LNCAP (cell line): Measurements from ENCODE around the gene OARD1.

Experiments used
- TF ChIP-seq, protein P1 (sequence below): fragments of 450-650 bp; IDR thresholded peaks from 2 replicates; pipeline ENCODE4 v1.5.1; 2017; ENCODE audit warnings: mild to moderate bottlenecking

OARD1 gene

DNA sequence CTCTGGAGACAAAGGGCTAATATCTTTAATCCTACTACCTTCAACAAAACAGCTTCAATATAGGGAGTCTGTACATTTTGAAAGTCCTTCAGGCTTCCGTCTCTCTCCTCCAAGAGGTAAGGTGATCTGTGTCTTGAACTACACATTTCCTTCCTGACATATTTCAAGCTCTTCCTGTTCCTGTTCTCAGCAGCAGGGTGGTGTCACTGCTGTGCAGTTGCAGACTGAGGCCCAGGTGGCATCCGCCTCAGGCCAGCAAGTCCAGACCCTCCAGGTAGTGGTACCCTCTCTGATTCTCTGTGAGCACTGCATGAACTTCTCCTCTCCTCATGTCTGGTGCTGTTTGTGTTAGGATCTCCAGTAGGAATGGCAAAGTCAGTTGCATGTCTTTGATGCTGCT lies 8.5 kb upstream of the OARD1 start:
- TF ChIP-seq, protein P1, sequence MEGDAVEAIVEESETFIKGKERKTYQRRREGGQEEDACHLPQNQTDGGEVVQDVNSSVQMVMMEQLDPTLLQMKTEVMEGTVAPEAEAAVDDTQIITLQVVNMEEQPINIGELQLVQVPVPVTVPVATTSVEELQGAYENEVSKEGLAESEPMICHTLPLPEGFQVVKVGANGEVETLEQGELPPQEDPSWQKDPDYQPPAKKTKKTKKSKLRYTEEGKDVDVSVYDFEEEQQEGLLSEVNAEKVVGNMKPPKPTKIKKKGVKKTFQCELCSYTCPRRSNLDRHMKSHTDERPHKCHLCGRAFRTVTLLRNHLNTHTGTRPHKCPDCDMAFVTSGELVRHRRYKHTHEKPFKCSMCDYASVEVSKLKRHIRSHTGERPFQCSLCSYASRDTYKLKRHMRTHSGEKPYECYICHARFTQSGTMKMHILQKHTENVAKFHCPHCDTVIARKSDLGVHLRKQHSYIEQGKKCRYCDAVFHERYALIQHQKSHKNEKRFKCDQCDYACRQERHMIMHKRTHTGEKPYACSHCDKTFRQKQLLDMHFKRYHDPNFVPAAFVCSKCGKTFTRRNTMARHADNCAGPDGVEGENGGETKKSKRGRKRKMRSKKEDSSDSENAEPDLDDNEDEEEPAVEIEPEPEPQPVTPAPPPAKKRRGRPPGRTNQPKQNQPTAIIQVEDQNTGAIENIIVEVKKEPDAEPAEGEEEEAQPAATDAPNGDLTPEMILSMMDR: no peak

DNA sequence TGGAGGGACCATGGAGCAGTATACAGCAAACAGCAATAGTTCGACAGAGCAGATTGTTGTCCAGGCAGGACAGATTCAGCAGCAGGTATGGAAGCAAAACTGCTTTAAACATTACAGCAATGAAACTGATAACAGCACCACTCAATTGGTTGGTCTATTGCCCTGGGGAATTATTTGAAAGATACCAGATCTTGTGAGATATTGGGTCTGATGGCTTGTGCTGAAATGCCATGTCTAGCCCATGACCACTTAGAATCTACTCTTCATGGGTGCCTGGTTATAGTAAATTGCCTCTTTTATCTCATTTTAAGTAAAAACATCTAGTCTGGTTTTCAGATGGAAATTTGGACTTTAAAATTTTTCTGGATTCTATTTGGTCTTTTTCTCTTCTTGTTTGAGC lies 6.9 kb upstream of the OARD1 start:
- TF ChIP-seq, protein P1: no peak

DNA sequence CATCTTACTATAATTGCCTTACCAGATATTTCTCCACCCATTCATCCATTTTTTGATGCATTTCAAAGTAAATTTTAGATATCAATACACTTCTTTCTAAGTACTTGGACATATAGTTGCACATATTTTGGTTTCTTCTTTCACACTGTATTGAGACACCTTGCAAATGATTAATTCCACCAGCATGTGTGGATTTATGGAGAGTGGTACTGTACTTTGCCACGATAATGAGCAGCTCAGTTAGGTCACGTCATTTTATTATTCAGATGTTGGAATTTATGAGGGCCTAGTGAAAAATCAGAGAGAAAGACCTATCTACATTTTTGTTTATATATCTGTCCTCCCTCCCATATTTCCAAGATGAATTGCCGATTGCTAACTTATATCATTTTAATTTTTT lies 5.9 kb upstream of the OARD1 start:
- TF ChIP-seq, protein P1: no peak

DNA sequence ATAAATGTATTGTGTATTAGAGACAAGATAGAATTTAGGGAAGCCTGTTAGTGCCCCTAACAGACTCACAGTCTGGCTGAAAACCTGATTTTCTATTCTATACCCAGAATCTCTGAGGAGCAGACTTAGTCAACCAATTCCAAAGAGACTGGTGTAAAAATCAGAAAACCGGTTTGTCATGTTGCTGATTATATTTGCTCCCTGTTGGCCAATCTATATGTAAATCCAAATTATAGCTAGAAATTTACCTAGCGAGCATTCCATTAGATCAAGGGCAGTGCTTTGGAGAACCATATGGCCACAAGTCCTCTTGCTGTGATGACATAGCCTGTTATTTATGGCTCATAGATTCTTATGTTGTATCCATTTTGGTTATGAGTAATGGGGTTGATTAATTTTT lies 5.4 kb upstream of the OARD1 start:
- TF ChIP-seq, protein P1: no peak

DNA sequence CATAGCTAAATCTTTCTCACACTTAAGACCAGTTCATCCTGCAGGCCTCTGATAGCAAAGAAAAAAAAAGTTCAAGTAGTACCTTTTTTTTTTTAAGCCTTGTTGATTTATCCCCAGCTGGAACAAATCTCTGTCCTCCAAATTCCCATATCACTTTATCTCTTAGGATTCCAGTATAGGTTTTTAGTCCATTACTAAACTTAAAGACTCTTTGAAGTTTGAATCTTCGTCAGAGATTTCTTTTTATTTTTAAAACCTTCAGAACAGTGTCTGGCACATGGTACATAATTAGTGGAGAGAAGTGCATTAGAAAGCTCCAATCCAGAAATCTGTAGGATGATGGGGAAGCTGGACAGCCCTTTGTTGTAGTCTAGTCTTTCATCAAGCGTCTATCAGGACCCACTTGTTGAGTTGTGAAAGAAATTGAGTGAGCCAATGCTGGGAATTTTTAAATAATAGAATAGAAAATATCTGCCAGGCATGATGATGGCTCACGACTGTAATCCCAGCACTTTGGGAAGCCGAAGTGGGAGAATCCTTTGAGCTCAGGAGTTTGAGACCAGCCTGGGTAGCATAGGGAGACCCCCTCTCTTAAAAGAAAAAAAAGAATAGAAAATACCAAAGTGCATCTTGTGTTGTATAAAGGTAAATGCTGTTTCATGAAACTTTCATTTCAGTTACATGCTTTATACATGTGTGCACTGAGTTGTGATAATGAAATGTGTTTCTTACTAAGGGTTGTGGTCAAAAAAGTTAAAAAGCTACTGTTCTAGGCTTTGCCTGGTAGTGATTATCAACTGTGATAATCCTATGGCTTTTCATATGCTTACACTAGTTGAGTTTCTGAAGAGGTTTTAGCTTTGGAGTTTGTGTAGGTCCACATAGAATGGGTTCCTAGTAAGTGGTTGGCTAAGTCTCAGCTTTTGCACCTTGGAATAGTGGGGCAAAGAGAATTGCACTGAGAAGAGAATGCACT lies 3.8 kb upstream of the OARD1 start:
- TF ChIP-seq, protein P1: no peak

DNA sequence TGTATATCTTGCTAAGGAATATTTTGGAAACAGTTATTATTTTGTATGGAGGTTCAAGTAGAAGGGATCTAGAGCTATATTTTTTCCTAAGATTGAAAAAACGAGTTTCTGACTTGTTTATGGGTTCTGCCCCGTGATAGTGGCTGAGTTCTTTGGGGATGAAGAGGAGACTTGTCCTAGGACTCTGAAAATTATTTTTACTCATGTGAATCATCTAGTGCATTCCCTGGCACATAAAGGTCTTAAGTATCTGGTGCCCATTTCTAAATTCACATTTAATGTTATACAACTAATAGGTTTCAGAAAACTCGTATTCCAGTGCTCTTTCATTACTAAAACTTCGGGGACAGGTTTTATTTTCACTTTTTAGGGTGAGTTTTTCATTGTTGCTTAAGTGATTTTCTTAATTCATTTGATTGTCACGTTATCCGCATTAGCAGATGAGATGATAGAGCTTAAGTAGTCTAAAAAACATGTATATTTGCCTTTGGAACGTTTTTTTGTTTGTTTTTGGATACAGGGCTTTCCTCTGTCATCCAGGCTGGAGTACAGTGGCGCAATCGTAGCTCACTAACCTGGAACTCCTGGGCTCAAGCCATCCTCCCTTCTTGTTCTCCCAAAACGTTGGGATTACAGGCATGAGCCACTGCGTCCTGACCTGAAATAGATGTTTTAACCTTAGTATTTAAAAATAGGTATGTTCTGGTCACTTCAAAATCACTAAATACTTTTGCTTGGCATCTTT lies 2.7 kb upstream of the OARD1 start:
- TF ChIP-seq, protein P1: no peak

DNA sequence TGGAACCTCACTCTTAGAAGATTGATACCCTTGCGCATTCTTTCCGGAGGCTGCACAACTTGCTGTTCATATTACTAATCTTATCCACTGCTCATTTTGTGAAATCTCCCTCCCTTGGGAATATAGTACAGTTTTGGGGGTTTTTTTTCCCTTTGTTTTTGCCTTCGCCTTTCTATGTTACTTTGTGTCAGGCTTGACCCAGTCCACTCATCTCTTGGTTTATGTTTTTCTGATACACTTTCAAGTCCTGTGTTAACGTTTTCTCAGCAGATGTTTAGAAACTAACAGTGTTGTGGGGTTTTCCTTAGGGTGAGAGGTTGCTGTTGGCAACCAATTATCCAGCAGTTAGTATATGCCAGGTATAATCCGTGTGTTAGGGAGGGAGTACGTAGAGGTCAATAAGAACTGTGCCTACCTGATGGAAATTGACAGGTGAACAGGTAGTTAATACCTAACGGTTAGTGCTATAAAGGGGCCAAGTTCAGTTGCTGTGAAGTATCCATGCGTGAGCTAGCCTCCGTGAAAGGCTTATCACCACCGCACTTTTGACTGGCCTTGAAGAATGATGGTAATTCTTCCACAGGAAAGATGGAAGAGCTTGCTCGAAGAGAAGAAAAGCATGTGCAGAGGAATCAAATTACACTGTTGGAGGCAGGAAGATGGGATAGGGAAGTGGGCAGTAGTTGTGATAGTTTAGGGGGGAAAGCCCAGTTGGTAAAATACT lies 2.0 kb upstream of the OARD1 start:
- TF ChIP-seq, protein P1: no peak
